Trophoblast cell (in vitro differentiated cells and primary cell): ENCODE results near the gene SNRNP40.
"Not testable (repeated sequence)": the region's sequence is repeated elsewhere in the genome, so short reads cannot be mapped to it uniquely, and the experiment has no call there.

Source experiments
- DNase-seq, 2 donors: peaks; one replicate each; pipeline ENCODE4 v3.0.0-alpha.2; 2016
- H2AFZ ChIP-seq: 2 replicates; pipeline ENCODE4 v1.6.1; 2013; ENCODE audit warnings: low read length, moderate library complexity, mild to moderate bottlenecking; ENCODE audit not compliant: insufficient read depth, poor library complexity
- H2AK5ac ChIP-seq: 2 replicates; pipeline ENCODE4 v1.6.1; 2013; ENCODE audit warnings: mild to moderate bottlenecking, low read length
- H2BK120ac ChIP-seq: 2 replicates; pipeline ENCODE4 v1.6.1; 2013; ENCODE audit warnings: low read length, mild to moderate bottlenecking, moderate library complexity; ENCODE audit not compliant: insufficient read depth, poor library complexity
- H2BK12ac ChIP-seq: 2 replicates; pipeline ENCODE4 v1.6.1; 2013; ENCODE audit warnings: mild to moderate bottlenecking, low read length, moderate library complexity
- H2BK5ac ChIP-seq: 2 replicates; pipeline ENCODE4 v1.6.1; 2013; ENCODE audit warnings: low read length, low read depth, moderate library complexity, mild to moderate bottlenecking; ENCODE audit not compliant: poor library complexity
- H3K14ac ChIP-seq: 2 replicates; pipeline ENCODE4 v1.6.1; 2013; ENCODE audit warnings: mild to moderate bottlenecking, low read length
- H3K18ac ChIP-seq: 2 replicates; pipeline ENCODE4 v1.6.1; 2013; ENCODE audit warnings: mild to moderate bottlenecking, low read length
- H3K23ac ChIP-seq: 2 replicates; pipeline ENCODE4 v1.6.1; 2013; ENCODE audit warnings: low read length
- H3K27ac ChIP-seq: 2 replicates; pipeline ENCODE4 v1.5.1; 2013; ENCODE audit warnings: low read depth, mild to moderate bottlenecking, inconsistent platforms, low read length, moderate library complexity
- H3K27me3 ChIP-seq: 2 replicates; pipeline ENCODE4 v1.6.1; 2013; ENCODE audit warnings: inconsistent platforms, mild to moderate bottlenecking, low read length, moderate library complexity; ENCODE audit not compliant: insufficient read depth
- H3K36me3 ChIP-seq, 2 experiments: 1 replicate in 1 of 2; 2 replicates in 1 of 2; pipeline ENCODE4 v1.6.1; 2013; ENCODE audit warnings: low read length in 2 of 2, mild to moderate bottlenecking in 2 of 2, moderate library complexity in 1 of 2; ENCODE audit not compliant: insufficient read depth in 2 of 2, control insufficient read depth in 1 of 2
- H3K4ac ChIP-seq: 2 replicates; pipeline ENCODE4 v1.6.1; 2013; ENCODE audit warnings: low read depth, mild to moderate bottlenecking, low read length, moderate library complexity
- H3K4me1 ChIP-seq, 2 experiments: 1 replicate in 1 of 2; 2 replicates in 1 of 2; pipeline ENCODE4 v1.6.1; 2013; ENCODE audit warnings: low read length in 2 of 2, mild to moderate bottlenecking in 2 of 2, moderate library complexity in 1 of 2; ENCODE audit not compliant: insufficient read depth in 2 of 2, control insufficient read depth in 1 of 2
- H3K4me2 ChIP-seq: 2 replicates; pipeline ENCODE4 v1.6.1; 2013; ENCODE audit warnings: inconsistent platforms, mild to moderate bottlenecking, low read length, moderate library complexity
- H3K4me3 ChIP-seq: 2 replicates; pipeline ENCODE4 v1.5.1; 2013; ENCODE audit warnings: mild to moderate bottlenecking, low read depth, low read length, inconsistent platforms
- H3K79me1 ChIP-seq: one replicate; pipeline ENCODE4 v1.6.1; 2013; ENCODE audit warnings: low read length
- H3K79me2 ChIP-seq: 2 replicates; pipeline ENCODE4 v1.6.1; 2013; ENCODE audit warnings: low read length, mild to moderate bottlenecking; ENCODE audit not compliant: control insufficient read depth, insufficient read depth, poor library complexity
- H3K9ac ChIP-seq: 2 replicates; pipeline ENCODE4 v1.6.1; 2013; ENCODE audit warnings: mild to moderate bottlenecking, low read length
- H3K9me3 ChIP-seq: 2 replicates; pipeline ENCODE4 v1.6.1; 2013; ENCODE audit warnings: low read depth, mild to moderate bottlenecking, control low read depth, inconsistent platforms, low read length; ENCODE audit not compliant: insufficient read depth
- H4K12ac ChIP-seq: 2 replicates; pipeline ENCODE4 v1.6.1; 2013; ENCODE audit warnings: low read depth, mild to moderate bottlenecking, low read length, moderate library complexity
- H4K8ac ChIP-seq: 2 replicates; pipeline ENCODE4 v1.6.1; 2013; ENCODE audit warnings: low read depth, mild to moderate bottlenecking, low read length, moderate library complexity
- H4K91ac ChIP-seq: one replicate; pipeline ENCODE4 v1.6.1; 2013; ENCODE audit warnings: low read depth, mild to moderate bottlenecking, low read length, moderate library complexity
- WGBS: extraction: QIAGEN DNeasy Blood & Tissue Kit; methylation state at CpG from one replicate; pipeline ENCODE4 v1.1.7; 2013; ENCODE audit warnings: missing lambda C conversion rate; ENCODE audit not compliant: insufficient read length, insufficient coverage; ENCODE audit errors: extremely low coverage; 5-methylcytosine and 5-hydroxymethylcytosine counted together

SNRNP40 gene

DNA sequence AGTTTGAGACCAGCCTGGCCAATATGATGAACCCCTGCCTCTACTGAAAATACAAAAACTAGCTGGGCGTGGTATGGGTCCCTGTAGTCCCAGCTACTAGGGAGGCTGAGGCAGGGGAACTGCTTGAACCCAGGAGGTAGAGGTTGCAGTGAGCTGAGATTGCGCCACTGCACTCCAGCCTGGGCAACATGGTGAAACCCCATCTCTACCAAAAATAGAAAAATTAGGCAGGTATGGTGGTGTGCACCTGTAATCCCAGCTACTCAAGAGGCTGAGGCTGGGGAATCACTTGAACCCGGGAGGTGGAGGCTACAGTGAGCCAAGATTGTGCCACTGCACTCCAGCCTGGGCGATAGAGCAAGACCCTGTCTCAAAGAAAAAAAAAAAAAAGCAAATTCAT, 8.8 kb downstream of the SNRNP40 start:
- not testable (repeated sequence) for H2BK120ac ChIP-seq, H3K9me3 ChIP-seq, H2AK5ac ChIP-seq, H3K79me1 ChIP-seq, H2AFZ ChIP-seq, H3K18ac ChIP-seq, H4K91ac ChIP-seq, H2BK5ac ChIP-seq, H3K27me3 ChIP-seq, H3K4me1 ChIP-seq, H4K8ac ChIP-seq, H3K4me2 ChIP-seq, H3K4me3 ChIP-seq, H3K14ac ChIP-seq, H3K4ac ChIP-seq, H4K12ac ChIP-seq, H3K23ac ChIP-seq, H2BK12ac ChIP-seq, H3K9ac ChIP-seq, H3K79me2 ChIP-seq, H3K27ac ChIP-seq, DNase-seq
- no CpG with 5 or more reads among the region's 4 CpGs for WGBS
- peaks cover 31 to 48% of the 10 kb centered on the region in 2 experiments for H3K36me3 ChIP-seq

DNA sequence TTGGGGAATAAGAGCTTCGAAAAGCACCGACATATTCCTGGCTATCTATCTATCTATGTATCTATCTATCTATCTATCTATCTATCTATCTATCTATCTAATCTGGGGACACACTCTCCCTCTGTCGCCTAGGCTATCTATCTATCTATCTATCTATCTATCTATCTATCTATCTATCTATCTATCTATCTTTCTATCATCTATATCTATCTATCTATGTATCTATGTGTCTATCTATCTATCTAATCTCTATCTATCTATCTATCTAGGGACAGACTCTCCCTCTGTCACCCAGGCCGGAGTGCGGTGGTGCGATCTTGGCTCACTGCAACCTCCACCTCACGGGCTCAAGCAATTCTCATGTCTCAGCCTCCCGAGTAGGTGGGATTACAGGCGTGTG, 14.2 kb downstream of the SNRNP40 start:
- not testable (repeated sequence) for DNase-seq, H3K9me3 ChIP-seq, H2BK12ac ChIP-seq, H3K79me2 ChIP-seq, H3K14ac ChIP-seq, H3K9ac ChIP-seq, H3K4me3 ChIP-seq, H2AK5ac ChIP-seq, H3K18ac ChIP-seq, H2AFZ ChIP-seq, H3K4me2 ChIP-seq, H3K4ac ChIP-seq, H4K12ac ChIP-seq, H3K4me1 ChIP-seq, H3K79me1 ChIP-seq, H2BK5ac ChIP-seq, H4K8ac ChIP-seq, H3K27me3 ChIP-seq, H2BK120ac ChIP-seq, H3K23ac ChIP-seq, H3K27ac ChIP-seq, H4K91ac ChIP-seq
- no CpG with 5 or more reads among the region's 9 CpGs for WGBS
- peaks cover 14 to 35% of the 10 kb centered on the region in 2 experiments for H3K36me3 ChIP-seq

DNA sequence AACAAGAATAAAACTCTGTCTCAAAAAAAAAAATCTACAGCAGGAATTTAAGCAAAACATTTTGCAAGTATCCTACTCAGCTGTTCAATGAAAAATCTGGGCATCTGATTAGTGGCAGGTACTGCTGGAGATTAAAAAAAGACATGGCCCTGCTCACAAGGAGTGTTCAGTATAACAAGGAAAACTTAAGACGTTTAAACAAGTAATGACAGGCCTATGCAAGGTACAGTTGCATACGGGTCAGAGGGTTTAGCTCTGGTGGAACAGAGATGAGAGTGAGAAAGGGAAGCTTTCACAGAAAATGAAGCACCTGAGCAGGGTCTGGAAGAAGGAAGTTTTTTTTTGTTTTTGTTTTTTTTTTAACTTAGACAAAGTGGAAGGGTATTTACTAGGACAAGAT, 23.0 kb downstream of the SNRNP40 start:
- H2AK5ac ChIP-seq = no peak overlapping the region
- no peak overlapping the region for H3K27ac ChIP-seq
- no peak overlapping the region for H4K91ac ChIP-seq
- H4K12ac ChIP-seq = no peak overlapping the region
- no peak overlapping the region for H2BK120ac ChIP-seq
- H3K14ac ChIP-seq = no peak overlapping the region
- H3K4me3 ChIP-seq = no peak overlapping the region
- H4K8ac ChIP-seq = no peak overlapping the region
- DNase-seq = no peak
- no peak overlapping the region for H3K9ac ChIP-seq
- H2BK12ac ChIP-seq = no peak overlapping the region
- peaks cover 16 to 24% of the 10 kb centered on the region in 2 experiments for H3K36me3 ChIP-seq
- no peak overlapping the region for H3K4ac ChIP-seq
- no peaks in the 10 kb centered on the region for H3K27me3 ChIP-seq
- H3K79me2 ChIP-seq = no peaks in the 10 kb centered on the region
- H3K79me1 ChIP-seq = no peaks in the 10 kb centered on the region
- H2AFZ ChIP-seq = no peak overlapping the region
- H3K9me3 ChIP-seq = no peaks in the 10 kb centered on the region
- no peak overlapping the region for H3K18ac ChIP-seq
- H3K4me1 ChIP-seq = no peaks in the 10 kb centered on the region
- no peak overlapping the region for H3K4me2 ChIP-seq
- H3K23ac ChIP-seq = no peak overlapping the region
- WGBS = no CpG with 5 or more reads among the region's 2 CpGs
- no peak overlapping the region for H2BK5ac ChIP-seq

DNA sequence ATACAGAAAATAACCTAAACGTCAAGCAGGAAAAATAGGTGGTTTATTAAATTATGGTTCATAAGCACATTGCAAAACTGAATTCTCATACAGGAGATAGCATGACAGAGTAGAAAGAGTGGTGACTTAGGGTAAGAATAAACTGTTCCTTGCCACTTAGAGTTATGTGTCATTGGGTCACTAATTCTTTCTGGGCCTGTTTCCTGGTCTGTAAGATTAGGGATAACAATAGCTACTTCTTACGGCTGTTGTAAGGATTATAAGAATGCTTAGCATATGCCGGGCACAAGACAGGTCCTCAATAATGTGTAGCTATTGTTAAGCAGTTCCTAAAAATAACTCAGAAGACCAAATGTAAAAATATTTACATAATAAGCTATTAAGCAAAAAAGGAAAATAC, 24.2 kb downstream of the SNRNP40 start:
- WGBS = no CpG with 5 or more reads among the region's 3 CpGs
- no peaks in the 10 kb centered on the region for H3K79me2 ChIP-seq
- H2AFZ ChIP-seq = no peak overlapping the region
- no peak overlapping the region for H3K9ac ChIP-seq
- peaks cover 23 to 27% of the 10 kb centered on the region in 2 experiments for H3K36me3 ChIP-seq
- no peaks in the 10 kb centered on the region for H3K79me1 ChIP-seq
- no peak overlapping the region for H4K8ac ChIP-seq
- H2BK12ac ChIP-seq = no peak overlapping the region
- no peak overlapping the region for H4K91ac ChIP-seq
- H3K9me3 ChIP-seq = no peaks in the 10 kb centered on the region
- H2BK5ac ChIP-seq = no peak overlapping the region
- no peaks in the 10 kb centered on the region for H3K4me1 ChIP-seq
- no peak overlapping the region for H3K4me3 ChIP-seq
- no peak overlapping the region for H2AK5ac ChIP-seq
- no peak overlapping the region for H3K4me2 ChIP-seq
- H3K27me3 ChIP-seq = no peaks in the 10 kb centered on the region
- H3K23ac ChIP-seq = no peak overlapping the region
- H2BK120ac ChIP-seq = no peak overlapping the region
- no peak overlapping the region for H3K18ac ChIP-seq
- H4K12ac ChIP-seq = no peak overlapping the region
- no peak overlapping the region for H3K27ac ChIP-seq
- no peak overlapping the region for H3K14ac ChIP-seq
- no peak overlapping the region for H3K4ac ChIP-seq
- no peak for DNase-seq
